IMR-90 (cell line): Measurements from ENCODE around the gene ACIN1. TPM values are rescaled to one million over a fixed set of nuclear protein-coding genes. Genes with fewer than 3 reads are reported as not detected.

Source experiments
- ATAC-seq: fragments of 200-7000 bp; cut with Tn5 transposase; 2 replicates; pipeline ENCODE4 v1.9.1; 2020; ENCODE audit warnings: low read depth, mild to moderate bottlenecking, moderate library complexity
- BruUV-seq: library from RNA; stranded (reverse); fragments of 400-500 nt; replicated peaks from 2 replicates; lab custom pipeline; 2021; lab: Mats Ljungman, UMichigan
- CTCF ChIA-PET: fragments of 300-600 bp; formaldehyde crosslinking; extraction: SDS; loops from one replicate; lab custom pipeline; 2021; ENCODE audit warnings: antibody characterized with exemption; lab: Yijun Ruan, JAX
- POLR2A ChIA-PET: fragments of 300-600 bp; sonication (Branson Sonifier 250); formaldehyde crosslinking; loops from one replicate; lab custom pipeline; 2022; ENCODE audit warnings: antibody characterized with exemption; ENCODE audit not compliant: unreplicated experiment; lab: Charles Lee
- DNase-seq: peaks from one replicate; pipeline ENCODE4 v3.0.0; 2013
- H2AFZ ChIP-seq: replicated peaks from 2 replicates; pipeline ENCODE3; 2013; ENCODE audit warnings: low read length, mild to moderate bottlenecking; ENCODE audit not compliant: poor library complexity
- H2AK5ac ChIP-seq: 2 replicates; pipeline ENCODE4 v1.6.1; 2013; ENCODE audit warnings: low read depth, low read length, inconsistent platforms
- H2AK9ac ChIP-seq: replicated peaks from 2 replicates; pipeline ENCODE3; 2013; ENCODE audit warnings: mild to moderate bottlenecking, low read depth, low read length, moderate library complexity; ENCODE audit not compliant: poor library complexity
- H2BK120ac ChIP-seq: 2 replicates; pipeline ENCODE4 v1.6.1; 2013; ENCODE audit warnings: low read depth, low read length, inconsistent platforms
- H2BK15ac ChIP-seq: 3 replicates; pipeline ENCODE4 v1.6.1; 2013; ENCODE audit warnings: low read depth, low read length, inconsistent platforms
- H2BK20ac ChIP-seq: 2 replicates; pipeline ENCODE4 v1.6.1; 2013; ENCODE audit warnings: low read depth, mild to moderate bottlenecking, inconsistent platforms, low read length, moderate library complexity
- H2BK5ac ChIP-seq: 2 replicates; pipeline ENCODE4 v1.6.1; 2013; ENCODE audit warnings: mild to moderate bottlenecking, low read depth, low read length, inconsistent platforms; ENCODE audit not compliant: poor library complexity, severe bottlenecking
- H3K14ac ChIP-seq: replicated peaks from 2 replicates; pipeline ENCODE4 v1.6.1; 2013; ENCODE audit warnings: low read depth, low read length, inconsistent platforms
- H3K18ac ChIP-seq: 2 replicates; pipeline ENCODE4 v1.6.1; 2013; ENCODE audit warnings: low read depth, low read length, control low read depth
- H3K23ac ChIP-seq: 2 replicates; pipeline ENCODE4 v1.6.1; 2013; ENCODE audit warnings: low read depth, low read length, inconsistent platforms
- H3K27ac ChIP-seq: 2 replicates; pipeline ENCODE4 v1.5.1; 2013; ENCODE audit warnings: mild to moderate bottlenecking, control low read depth, low read length; ENCODE audit not compliant: insufficient read depth
- H3K27me3 ChIP-seq: 2 replicates; pipeline ENCODE4 v1.6.1; 2013; ENCODE audit warnings: low read length; ENCODE audit not compliant: control insufficient read depth, insufficient read depth
- H3K36me3 ChIP-seq: 2 replicates; pipeline ENCODE4 v1.6.1; 2013; ENCODE audit warnings: low read length, mixed read lengths; ENCODE audit not compliant: control insufficient read depth, insufficient read depth
- H3K4ac ChIP-seq: 2 replicates; pipeline ENCODE4 v1.6.1; 2013; ENCODE audit warnings: low read depth, low read length, inconsistent platforms
- H3K4me1 ChIP-seq: 2 replicates; pipeline ENCODE4 v1.6.1; 2013; ENCODE audit warnings: low read length, mixed read lengths; ENCODE audit not compliant: control insufficient read depth, insufficient read depth
- H3K4me2 ChIP-seq: 2 replicates; pipeline ENCODE4 v1.6.1; 2013; ENCODE audit warnings: low read depth, mild to moderate bottlenecking, control low read depth, low read length, moderate library complexity
- H3K4me3 ChIP-seq: 2 replicates; pipeline ENCODE4 v1.5.1; 2013; ENCODE audit warnings: low read depth, mild to moderate bottlenecking, control low read depth, low read length, moderate library complexity; ENCODE audit not compliant: insufficient read depth
- H3K56ac ChIP-seq: 2 replicates; pipeline ENCODE4 v1.6.1; 2013; ENCODE audit warnings: low read length, inconsistent platforms; ENCODE audit not compliant: insufficient read depth; ENCODE audit errors: extremely low read depth
- H3K79me1 ChIP-seq, 2 experiments: 2 replicates each; pipeline ENCODE4 v1.6.1; 2013; ENCODE audit warnings: low read length in 2 of 2, inconsistent platforms in 1 of 2, low read depth in 1 of 2
- H3K9ac ChIP-seq: 2 replicates; pipeline ENCODE4 v1.6.1; 2013; ENCODE audit warnings: low read depth, low read length, control low read depth
- H3K9me1 ChIP-seq: 2 replicates; pipeline ENCODE4 v1.6.1; 2013; ENCODE audit warnings: low read length, inconsistent platforms; ENCODE audit not compliant: insufficient read depth
- H3K9me3 ChIP-seq: 2 replicates; pipeline ENCODE4 v1.6.1; 2013; ENCODE audit warnings: low read length; ENCODE audit not compliant: control insufficient read depth, insufficient read depth
- H4K20me1 ChIP-seq: 2 replicates; pipeline ENCODE4 v1.6.1; 2013; ENCODE audit warnings: low read length, inconsistent platforms; ENCODE audit not compliant: insufficient read depth
- H4K5ac ChIP-seq: 2 replicates; pipeline ENCODE4 v1.6.1; 2013; ENCODE audit warnings: mild to moderate bottlenecking, low read depth, low read length, control low read depth
- H4K8ac ChIP-seq, 2 experiments: 2 replicates each; pipeline ENCODE4 v1.6.1; 2013; ENCODE audit warnings: low read depth in 2 of 2, low read length in 2 of 2, control low read depth in 1 of 2, inconsistent platforms in 1 of 2
- H4K91ac ChIP-seq: 2 replicates; pipeline ENCODE4 v1.6.1; 2013; ENCODE audit warnings: low read depth, low read length, inconsistent platforms; ENCODE audit not compliant: insufficient read depth
- BHLHE40 ChIP-seq: fragments of 150-350 bp; IDR thresholded peaks from 2 replicates; pipeline ENCODE4 v1.6.1; 2016; ENCODE audit warnings: mild to moderate bottlenecking, low read depth, low read length
- CEBPB ChIP-seq: IDR thresholded peaks from 2 replicates; pipeline ENCODE4 v1.6.1; 2012; ENCODE audit warnings: low read depth, low read length, improper control_type of control experiment
- CHD1 ChIP-seq: IDR thresholded peaks from 2 replicates; pipeline ENCODE4 v1.6.1; 2012; ENCODE audit warnings: low read depth, low read length, improper control_type of control experiment
- ELK1 ChIP-seq: fragments of 150-350 bp; IDR thresholded peaks from 2 replicates; pipeline ENCODE4 v1.6.1; 2016; ENCODE audit warnings: low read depth, mild to moderate bottlenecking, low read length, moderate library complexity, borderline replicate concordance
- FOS ChIP-seq: fragments of 150-350 bp; IDR thresholded peaks from 2 replicates; pipeline ENCODE4 v1.6.1; 2016; ENCODE audit warnings: low read depth, low read length
- MAFK ChIP-seq: IDR thresholded peaks from 2 replicates; pipeline ENCODE4 v1.6.1; 2012; ENCODE audit warnings: low read depth, low read length, improper control_type of control experiment
- MAZ ChIP-seq: IDR thresholded peaks from 2 replicates; pipeline ENCODE4 v1.6.1; 2012; ENCODE audit warnings: low read depth, mild to moderate bottlenecking, low read length, improper control_type of control experiment, moderate library complexity, borderline replicate concordance
- MXI1 ChIP-seq: IDR thresholded peaks from 2 replicates; pipeline ENCODE4 v1.6.1; 2012; ENCODE audit warnings: low read depth, mild to moderate bottlenecking, low read length, moderate library complexity, borderline replicate concordance
- POLR2A ChIP-seq: IDR thresholded peaks from 2 replicates; pipeline ENCODE4 v1.6.1; 2012; ENCODE audit warnings: mild to moderate bottlenecking, low read depth, low read length
- RAD21 ChIP-seq: IDR thresholded peaks from 2 replicates; pipeline ENCODE4 v1.6.1; 2012; ENCODE audit warnings: low read length, improper control_type of control experiment
- RCOR1 ChIP-seq: IDR thresholded peaks from 2 replicates; pipeline ENCODE4 v1.6.1; 2012; ENCODE audit warnings: mild to moderate bottlenecking, low read length, improper control_type of control experiment; ENCODE audit not compliant: insufficient replicate concordance
- RFX5 ChIP-seq: IDR thresholded peaks from 2 replicates; pipeline ENCODE4 v1.8.0; 2012; ENCODE audit warnings: low read depth, mild to moderate bottlenecking, low read length, moderate library complexity
- SMC3 ChIP-seq: fragments of 150-350 bp; IDR thresholded peaks from 2 replicates; pipeline ENCODE4 v1.6.1; 2016; ENCODE audit warnings: low read depth, mild to moderate bottlenecking, antibody characterized with exemption, low read length, moderate library complexity
- USF2 ChIP-seq: fragments of 150-350 bp; IDR thresholded peaks from 2 replicates; pipeline ENCODE4 v1.6.1; 2017; ENCODE audit warnings: mild to moderate bottlenecking, antibody characterized with exemption, low read length, low read depth
- WGBS, 2 experiments: methylation state at CpG; one replicate each; pipeline versions ENCODE4 v1.1.5 to v1.1.7; 2013; ENCODE audit warnings: missing lambda C conversion rate in 2 of 2; ENCODE audit not compliant: insufficient read length in 1 of 2; ENCODE audit errors: extremely low coverage in 2 of 2; 5-methylcytosine and 5-hydroxymethylcytosine counted together
- dilution Hi-C: fragments of 300-500 bp; cut with HindIII; formaldehyde crosslinking; loops from one replicate; pipeline ENCODE4 v1.14.3; 2018; ENCODE audit warnings: low sequenced_read_pairs; ENCODE audit not compliant: unreplicated experiment
- in situ Hi-C: fragments of 300-500 bp; cut with MboI; formaldehyde crosslinking; loops from 3 replicates; pipeline ENCODE4 v1.14.3; 2019; ENCODE audit warnings: low sequenced_read_pairs, inconsistent platforms, mixed read lengths
- intact Hi-C: fragments of 100-400 bp; cut with micrococcal nuclease; formaldehyde crosslinking; loops from 2 replicates; pipeline ENCODE4 v1.10.0; 2022
- polyA plus RNA-seq, 3 experiments: library from polyadenylated mRNA; depleted of rRNA; stranded (reverse); fragments of >200 nt; gene quantifications; 2 replicates each; pipeline ENCODE4 v1.2.3, GENCODE V29; 2012; ENCODE audit warnings: low replicate concordance in 1 of 3
- total RNA-seq: library from RNA; depleted of rRNA; stranded (reverse); fragments of >200 nt; gene quantifications from 2 replicates; pipeline ENCODE4 v1.2.3, GENCODE V29; 2012
- TF ChIP-seq, protein P1 (sequence below): conservative IDR thresholded peaks from 2 replicates; pipeline ENCODE4 v1.5.1; 2012; ENCODE audit warnings: mild to moderate bottlenecking, low read depth, low read length, improper control_type of control experiment

Gene ACIN1
- total and polyA plus RNA-seq, 2 of the 4 experiments (the other 2 are of a cell fraction) = 73.8 to 185 TPM

GRCh38 chr14:23117371-23118020 lies 22.6 kb upstream of the ACIN1 start:
- no peak overlapping the region for H3K18ac ChIP-seq
- H4K91ac ChIP-seq = no peak overlapping the region
- H3K9me3 ChIP-seq = no peaks in the 10 kb centered on the region
- BruUV-seq = no TSS peak
- no peaks in the 10 kb centered on the region for H4K20me1 ChIP-seq
- H3K4me3 ChIP-seq = no peak overlapping the region
- peaks cover 35% of the 10 kb centered on the region for H3K9me1 ChIP-seq
- no peak overlapping the region for H2BK5ac ChIP-seq
- H3K4ac ChIP-seq = peak overlapping the region; percentile 73; the same call in 1 of the 2 replicates
- no peak overlapping the region for H3K27ac ChIP-seq
- H3K23ac ChIP-seq = no peak overlapping the region
- POLR2A ChIA-PET = no interaction called here
- dilution Hi-C loops (no loop called here), in situ Hi-C loops (loop anchor here (10.0 kb wide), 1 partner anchor 187 kb away; the partner anchor contains the start of genes BCL2L2 and PPP1R3E), intact Hi-C loops (no loop called here)
- DNase-seq = no peak
- peaks cover 9 to 10% of the 10 kb centered on the region in 2 experiments; a peak in 2 of 4 replicates for H3K79me1 ChIP-seq
- H3K27me3 ChIP-seq = no peaks in the 10 kb centered on the region
- peak overlapping the region; percentile 32 for H2AK5ac ChIP-seq
- WGBS, 2 experiments = 94% methylated on average over 29 of the region's 32 CpGs; no CpG with 5 or more reads in 1 of the 2 experiments
- no peaks in the 10 kb centered on the region for H3K36me3 ChIP-seq
- no peak overlapping the region for H3K4me2 ChIP-seq
- CTCF ChIA-PET = interaction anchor here (1.5 kb wide), 1 partner anchor 48 kb away, joined by 3 read pairs; no protein-coding TSS in a partner anchor
- no peak overlapping the region for H4K5ac ChIP-seq
- H3K4me1 ChIP-seq = peaks cover 32% of the 10 kb centered on the region
- H2BK15ac ChIP-seq = peak overlapping the region; percentile 52; the same call in 1 of the 3 replicates
- H3K56ac ChIP-seq = no peak overlapping the region
- H3K9ac ChIP-seq = no peak overlapping the region
- H3K14ac ChIP-seq = no peak overlapping the region
- no peak overlapping the region for H4K8ac ChIP-seq
- no peak overlapping the region for H2AFZ ChIP-seq
- no peak overlapping the region for H2AK9ac ChIP-seq
- no peak for ATAC-seq
- peak overlapping the region; percentile 35 for H2BK120ac ChIP-seq
- TF ChIP-seq POLR2A = no peak
- no peak for TF ChIP-seq MAFK
- no peak for TF ChIP-seq ELK1
- no peak for TF ChIP-seq RCOR1
- TF ChIP-seq, protein P1, sequence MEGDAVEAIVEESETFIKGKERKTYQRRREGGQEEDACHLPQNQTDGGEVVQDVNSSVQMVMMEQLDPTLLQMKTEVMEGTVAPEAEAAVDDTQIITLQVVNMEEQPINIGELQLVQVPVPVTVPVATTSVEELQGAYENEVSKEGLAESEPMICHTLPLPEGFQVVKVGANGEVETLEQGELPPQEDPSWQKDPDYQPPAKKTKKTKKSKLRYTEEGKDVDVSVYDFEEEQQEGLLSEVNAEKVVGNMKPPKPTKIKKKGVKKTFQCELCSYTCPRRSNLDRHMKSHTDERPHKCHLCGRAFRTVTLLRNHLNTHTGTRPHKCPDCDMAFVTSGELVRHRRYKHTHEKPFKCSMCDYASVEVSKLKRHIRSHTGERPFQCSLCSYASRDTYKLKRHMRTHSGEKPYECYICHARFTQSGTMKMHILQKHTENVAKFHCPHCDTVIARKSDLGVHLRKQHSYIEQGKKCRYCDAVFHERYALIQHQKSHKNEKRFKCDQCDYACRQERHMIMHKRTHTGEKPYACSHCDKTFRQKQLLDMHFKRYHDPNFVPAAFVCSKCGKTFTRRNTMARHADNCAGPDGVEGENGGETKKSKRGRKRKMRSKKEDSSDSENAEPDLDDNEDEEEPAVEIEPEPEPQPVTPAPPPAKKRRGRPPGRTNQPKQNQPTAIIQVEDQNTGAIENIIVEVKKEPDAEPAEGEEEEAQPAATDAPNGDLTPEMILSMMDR = no peak
- no peak for TF ChIP-seq MAZ
- TF ChIP-seq BHLHE40 = no peak
- no peak for TF ChIP-seq MXI1
- no peak for TF ChIP-seq RFX5
- TF ChIP-seq CHD1 = no peak
- TF ChIP-seq RAD21 = no peak
- no peak for TF ChIP-seq USF2
- no peak for TF ChIP-seq CEBPB
- TF ChIP-seq FOS = no peak
- no peak for TF ChIP-seq SMC3
- H2BK20ac ChIP-seq = 0 out of 2 replicates have a peak overlapping the region, but pooled peaks have one; percentile 37
